Endothelial cell of umbilical vein (primary cell): ENCODE results near the gene MMP28.

Experiments
- CTCF ChIP-seq, 2 donors: IDR thresholded peaks; 1 replicate in 1 of 2; 2 replicates in 1 of 2; pipeline ENCODE4 v1.5.1; 2011; ENCODE audit warnings: low read length in 2 of 2, mild to moderate bottlenecking in 2 of 2, moderate library complexity in 2 of 2, control low read depth in 1 of 2, inconsistent platforms in 1 of 2, low read depth in 1 of 2; ENCODE audit not compliant: insufficient read depth in 1 of 2; ENCODE audit errors: extremely low read depth in 1 of 2
- POLR2A ChIP-seq: IDR thresholded peaks from 2 replicates; pipeline ENCODE4 v1.6.1; 2012; ENCODE audit warnings: low read depth, mild to moderate bottlenecking, control low read depth, low read length

- TF ChIP-seq CTCF (IDR thresholded peaks at IDR 0.05; ENCODE audit: extremely low read depth in 1 of 2, insufficient read depth in 1 of 2, low read depth in 1 of 2, low read length in 2 of 2): no peak
- no peak for TF ChIP-seq POLR2A
Measured at GRCh38 chr17:35752945-35753764, 42.3 kb downstream of the MMP28 start, which contains the start of gene GAS2L2.
